NCI-H82 (cell line): ENCODE results near the gene NOD2.
A peak's percentile ranks its signal among the peaks of the same experiment; 100 is the strongest.

ENCODE experiments used
- DNase-seq: peaks from one replicate; lab custom pipeline; 2025; lab: John Stamatoyannopoulos, UW

Gene NOD2

DNA sequence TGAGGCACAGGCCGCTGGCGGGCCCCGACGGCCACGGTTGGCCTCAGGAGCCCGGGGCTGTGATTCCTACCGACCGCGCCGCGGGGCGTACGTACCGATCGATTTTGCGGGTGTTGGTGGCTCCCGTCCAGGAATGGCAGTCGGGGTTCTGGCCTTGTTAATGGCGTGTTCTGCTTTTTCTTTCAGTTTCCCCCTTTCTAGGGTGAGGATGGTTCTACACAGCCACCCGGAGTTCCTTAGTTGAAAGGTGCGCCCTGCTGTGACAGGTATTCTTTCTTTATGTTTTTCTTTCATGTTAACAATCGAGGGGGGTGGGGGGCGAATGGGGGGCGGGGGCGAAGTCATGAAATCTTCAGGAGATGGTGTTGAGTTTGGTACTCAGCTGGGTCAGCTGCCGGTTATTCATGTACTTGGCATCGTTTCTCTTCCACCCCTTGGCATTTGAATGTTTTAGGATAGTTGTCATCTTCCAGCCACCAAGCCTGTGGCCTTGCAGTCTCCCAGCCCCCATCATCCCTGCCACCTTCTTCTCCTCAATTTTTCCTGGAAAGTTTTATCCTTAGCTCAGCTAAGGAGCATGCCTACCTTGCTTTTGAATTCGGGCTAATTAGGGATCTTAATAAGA, 49.3 kb downstream of the NOD2 start:
- peak; percentile 12 for DNase-seq

DNA sequence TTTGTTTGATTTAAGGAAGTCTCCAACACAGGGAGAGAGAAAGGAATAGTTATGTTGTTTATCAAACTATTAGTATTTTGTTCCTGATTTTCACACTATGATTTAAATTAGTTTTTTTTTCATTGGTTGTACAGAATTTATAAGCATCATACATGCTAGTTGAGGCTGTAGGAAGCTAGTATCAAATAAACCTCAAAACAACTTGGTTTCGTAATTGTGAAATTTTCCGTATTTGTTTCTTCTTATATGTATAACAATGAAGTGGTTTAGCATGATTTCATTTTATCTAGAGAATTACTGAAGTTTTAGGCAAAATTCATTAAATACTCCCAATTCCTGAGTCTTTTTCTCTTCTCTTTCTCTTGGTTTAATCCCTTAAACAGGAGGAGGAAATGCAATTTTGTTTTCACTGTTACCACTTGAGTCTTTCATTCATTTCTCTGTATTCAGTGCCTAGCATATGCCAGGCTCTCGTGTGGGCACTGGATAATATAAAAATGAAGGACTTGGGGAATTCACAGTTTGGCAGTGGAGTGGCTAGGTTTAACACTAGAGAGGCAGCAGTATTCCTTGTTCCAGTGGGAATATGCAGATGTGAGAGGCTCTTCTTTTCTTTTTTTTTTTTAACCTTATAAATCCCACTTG, 50.3 kb downstream of the NOD2 start:
- DNase-seq: no peak

DNA sequence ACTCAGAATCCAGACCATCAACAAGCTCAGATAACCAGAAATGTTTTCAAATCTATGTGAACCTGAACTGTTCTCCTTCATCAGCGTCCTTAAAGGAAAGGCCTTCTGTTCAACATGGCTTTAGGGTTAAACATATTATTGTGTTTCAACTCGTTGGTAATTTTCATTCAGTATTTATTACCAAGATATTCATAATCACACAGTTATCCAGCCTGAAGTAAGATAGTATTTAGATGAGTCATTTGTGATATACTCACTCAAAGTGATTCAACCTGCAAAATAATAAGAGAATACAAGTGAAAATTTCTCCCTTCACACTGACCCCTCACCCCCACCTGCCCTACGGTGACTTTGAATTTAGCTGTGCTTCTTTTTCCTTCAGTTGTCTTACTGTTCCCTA, 51.5 kb downstream of the NOD2 start:
- DNase-seq: no peak

DNA sequence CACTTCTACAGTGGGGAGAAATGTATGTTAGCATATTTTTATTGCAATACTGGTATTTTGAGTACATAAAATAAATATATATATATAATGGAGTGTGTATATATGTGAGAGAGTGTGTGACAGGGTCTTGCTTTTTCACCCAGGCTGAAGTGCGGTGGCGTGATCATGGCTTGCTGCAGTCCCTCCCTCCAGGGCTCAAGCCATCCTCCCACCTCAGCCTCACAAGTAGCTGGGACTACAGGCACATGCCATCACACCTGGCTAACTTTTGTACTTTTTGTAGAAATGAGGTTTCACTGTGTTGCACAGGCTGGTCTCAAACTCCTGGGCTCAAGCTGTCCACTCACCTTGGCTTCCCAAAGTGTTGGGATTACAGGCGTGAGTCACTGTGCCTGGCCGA, 52.5 kb downstream of the NOD2 start:
- DNase-seq: no peak

DNA sequence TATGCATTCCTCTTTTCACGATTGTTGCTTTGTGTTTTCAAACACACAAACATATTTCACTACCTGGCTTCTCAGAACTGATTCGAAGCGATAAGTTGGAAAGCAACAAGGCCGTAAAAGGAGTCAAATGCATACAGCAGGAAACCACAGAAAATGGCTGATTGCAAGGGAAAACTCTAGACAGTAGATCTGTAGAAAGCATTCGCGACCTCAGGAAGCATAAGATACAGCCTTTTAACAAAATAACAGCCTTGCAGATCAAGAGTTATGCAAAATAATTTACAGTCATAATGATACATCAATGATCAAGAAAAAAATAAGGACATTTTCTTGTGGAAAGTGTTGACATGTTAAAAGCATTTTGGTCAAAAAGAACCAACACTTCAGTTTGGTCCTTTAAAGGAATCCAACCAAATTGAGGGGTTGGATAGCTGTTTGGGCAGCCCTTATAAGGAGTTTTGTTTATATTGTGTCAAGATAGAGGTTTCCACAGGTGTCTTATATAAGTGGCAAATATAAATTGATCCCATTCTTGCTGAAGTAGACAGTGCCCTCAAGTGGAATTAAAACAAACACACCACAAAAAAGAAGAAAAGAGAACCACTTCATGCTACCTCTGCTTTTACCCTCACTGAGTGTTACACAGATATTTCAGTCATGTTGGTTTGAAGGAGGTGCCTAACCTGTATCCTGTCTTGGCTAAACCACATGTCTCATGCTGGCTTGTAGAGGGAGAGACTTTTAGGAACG, 54.0 kb downstream of the NOD2 start:
- DNase-seq: peak; percentile 16

DNA sequence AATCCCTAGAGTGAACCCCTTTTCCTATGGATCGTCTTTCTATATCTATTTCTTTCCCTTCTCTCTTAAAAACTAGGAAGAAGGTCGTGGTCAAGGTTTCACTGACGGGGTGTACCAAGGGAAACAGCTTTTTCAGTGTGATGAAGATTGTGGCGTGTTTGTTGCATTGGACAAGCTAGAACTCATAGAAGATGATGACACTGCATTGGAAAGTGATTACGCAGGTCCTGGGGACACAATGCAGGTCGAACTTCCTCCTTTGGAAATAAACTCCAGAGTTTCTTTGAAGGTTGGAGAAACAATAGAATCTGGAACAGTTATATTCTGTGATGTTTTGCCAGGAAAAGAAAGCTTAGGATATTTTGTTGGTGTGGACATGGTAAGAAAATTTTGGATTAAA, 58.1 kb downstream of the NOD2 start:
- no peak for DNase-seq

DNA sequence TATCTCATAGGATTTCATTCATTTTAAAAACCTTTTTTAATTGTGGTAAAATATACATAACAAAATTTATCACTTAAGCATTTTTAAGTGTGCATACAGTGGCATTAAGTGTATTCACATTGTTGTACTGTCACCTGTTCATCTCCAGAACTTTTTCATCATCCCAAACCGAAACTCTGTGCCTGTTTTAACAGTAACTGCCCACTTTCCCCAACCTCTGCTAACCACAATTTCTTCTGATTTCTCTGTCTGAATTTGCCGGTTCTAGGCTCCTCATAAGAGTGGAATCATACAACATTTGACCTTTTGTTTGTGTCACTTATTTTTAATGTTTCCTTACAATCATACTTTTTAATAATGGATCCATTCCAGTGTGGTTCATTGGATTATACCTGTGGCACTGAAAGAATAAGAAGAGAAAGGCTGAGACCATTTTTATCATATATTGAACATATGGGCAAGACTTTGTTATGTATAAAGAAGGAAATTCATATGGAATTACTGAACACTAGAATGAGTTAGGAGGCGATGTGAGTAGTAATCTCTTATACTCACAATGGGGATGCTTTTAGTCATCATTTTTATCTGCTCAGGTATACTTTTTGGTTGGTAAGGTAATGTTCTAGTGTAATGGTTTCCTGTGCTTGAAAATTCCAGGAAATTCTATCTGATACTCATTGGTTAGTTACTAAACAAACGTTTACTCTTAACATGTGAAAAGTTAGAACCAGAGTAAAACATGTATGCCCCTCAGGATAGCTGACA, 59.2 kb downstream of the NOD2 start:
- DNase-seq: no peak

DNA sequence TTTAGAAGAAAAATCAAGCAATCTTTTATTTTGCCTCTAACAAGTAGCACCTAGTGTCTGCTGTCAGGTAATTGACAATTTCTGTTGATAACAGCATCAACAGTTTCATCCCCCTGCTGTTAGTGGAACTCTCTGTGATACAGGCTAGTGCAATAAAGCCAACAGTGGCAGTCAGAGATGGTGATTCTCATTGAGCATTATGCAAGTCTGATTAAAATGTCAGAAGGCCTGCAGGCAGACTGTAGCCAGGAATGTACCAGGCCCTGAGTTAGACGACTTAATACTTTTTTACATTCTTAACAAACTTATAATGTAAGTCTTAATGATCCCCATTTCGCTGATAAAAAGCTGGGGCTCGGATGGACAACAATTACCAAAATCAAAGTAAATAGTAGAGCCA, 63.1 kb downstream of the NOD2 start:
- no peak for DNase-seq

DNA sequence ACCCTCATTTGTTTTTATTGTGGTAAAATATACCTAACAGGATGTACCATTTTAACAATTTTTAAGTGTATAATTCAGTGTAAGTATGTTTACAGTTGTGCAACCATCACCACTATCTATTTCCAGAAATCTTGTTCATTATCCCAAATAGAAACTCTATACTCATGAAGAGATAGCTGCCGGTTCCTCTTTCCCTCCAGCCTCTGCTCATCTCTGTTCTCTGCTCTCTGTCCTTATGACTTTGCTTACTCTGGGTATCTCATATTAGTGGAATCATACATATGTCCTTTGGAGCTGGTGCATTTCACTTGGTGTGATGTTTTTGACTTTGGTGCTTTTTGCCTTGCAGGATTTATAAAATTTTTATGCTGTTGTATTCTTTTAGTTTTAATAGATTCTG, 67.9 kb downstream of the NOD2 start:
- no peak for DNase-seq

DNA sequence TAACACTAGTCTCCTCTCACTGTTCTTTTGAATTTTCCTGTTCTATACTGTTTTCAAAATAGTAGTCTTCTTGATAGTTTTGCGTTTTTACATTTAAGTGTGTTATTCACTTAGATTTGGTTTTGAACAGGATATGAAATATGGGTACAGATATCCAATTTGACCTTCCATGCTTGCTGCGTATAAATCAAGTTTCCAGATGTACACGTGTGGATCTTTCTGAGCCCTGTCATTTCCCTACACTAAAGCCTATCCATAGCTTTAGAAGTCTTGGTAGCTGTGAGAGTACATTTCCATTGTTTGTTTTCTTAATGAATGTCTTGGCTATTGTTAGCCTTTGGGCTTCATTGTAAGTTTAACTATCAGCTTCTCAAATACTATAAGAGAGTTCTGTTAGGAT, 68.8 kb downstream of the NOD2 start:
- DNase-seq: no peak

DNA sequence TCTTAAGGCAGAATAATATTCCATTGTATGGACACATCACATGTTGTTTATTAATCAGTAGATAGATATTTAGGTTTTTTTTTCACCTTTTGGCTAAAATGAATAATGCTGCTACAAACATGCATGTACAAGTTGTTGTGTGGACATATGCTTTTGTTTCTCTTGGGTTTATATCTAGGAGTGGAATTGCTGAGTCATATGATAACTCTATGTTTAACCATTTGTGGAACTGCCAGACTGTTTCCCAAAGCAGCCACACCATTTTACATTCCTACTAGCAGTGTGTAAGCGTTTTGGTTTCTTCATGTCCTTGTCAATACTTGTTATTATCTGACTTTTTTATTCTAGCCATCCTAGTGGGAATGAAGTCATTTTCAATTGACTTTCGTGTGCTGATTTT, 69.8 kb downstream of the NOD2 start:
- no peak for DNase-seq

DNA sequence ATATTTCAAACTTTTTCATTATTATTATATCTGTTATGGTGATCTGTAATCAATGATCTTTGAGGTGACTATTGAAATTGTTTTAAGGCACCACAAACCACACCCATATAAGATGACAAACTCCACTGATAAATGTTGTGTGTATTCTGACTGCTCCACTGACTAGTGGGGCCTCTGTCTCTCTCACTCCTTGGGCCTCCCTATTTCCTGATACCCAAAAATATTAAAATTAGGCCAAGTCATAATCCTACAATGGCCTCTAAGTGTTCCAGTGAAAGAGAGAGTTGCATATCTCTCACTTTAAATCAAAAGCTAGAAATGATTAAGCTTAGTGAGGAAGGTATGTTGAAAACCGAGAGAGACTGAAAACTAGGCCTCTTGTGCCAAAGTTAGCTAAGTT, 71.9 kb downstream of the NOD2 start:
- no peak for DNase-seq

DNA sequence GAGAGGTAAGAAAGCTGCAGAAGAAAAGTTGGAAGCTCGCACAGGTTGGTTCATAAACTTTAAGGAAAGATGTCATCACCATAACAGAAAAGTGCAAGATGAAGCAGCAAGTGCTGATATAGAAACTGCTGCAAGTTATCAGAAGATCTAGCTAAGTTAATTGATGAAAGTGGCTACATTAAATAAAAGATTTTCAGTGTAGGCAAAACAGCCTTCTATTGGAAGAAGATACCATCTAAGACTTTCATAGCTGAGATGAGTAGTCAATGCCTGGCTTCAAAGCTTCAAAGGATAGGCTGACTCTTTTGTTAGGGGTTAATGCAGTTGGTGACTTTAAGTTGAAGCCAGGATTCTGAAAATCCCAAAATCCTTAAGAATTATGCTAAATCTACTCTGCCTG, 72.5 kb downstream of the NOD2 start:
- no peak for DNase-seq

DNA sequence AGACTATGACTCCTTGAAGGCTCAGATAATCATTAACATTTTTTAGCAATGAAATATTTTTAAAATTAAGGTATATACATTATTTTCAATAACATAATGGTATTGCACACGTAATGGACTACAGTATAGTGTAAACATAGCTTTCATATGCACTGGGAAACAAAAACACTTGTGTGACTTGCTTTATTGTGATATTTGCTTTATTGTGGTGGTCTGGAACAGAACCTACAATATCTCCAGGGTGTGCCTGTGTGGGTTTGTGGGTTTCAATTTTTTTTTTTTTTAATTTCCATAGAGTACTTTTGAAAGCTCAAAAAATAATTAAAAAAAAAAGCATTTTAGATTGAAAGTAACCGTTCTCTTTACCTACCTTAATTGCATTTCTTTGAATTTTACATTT, 73.8 kb downstream of the NOD2 start:
- DNase-seq: no peak

DNA sequence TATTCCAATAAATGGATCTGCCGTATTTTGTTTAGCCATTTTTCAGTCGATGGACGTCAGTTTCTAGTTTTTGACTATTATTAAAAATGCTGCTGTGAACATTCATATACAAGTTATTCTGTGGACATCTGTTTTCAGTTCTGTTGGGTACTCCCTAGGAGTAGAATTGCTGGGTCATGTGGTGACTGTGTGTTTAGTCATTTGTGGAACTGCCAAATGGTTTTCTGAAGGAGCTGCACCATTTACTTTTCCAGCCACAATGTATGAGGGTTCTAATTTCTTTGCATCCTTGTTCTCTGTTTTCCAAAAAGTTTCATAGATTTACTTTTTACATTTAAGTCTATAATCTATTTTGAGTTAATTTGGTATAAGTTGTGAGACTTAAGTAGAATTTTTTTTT, 78.0 kb downstream of the NOD2 start:
- no peak for DNase-seq

DNA sequence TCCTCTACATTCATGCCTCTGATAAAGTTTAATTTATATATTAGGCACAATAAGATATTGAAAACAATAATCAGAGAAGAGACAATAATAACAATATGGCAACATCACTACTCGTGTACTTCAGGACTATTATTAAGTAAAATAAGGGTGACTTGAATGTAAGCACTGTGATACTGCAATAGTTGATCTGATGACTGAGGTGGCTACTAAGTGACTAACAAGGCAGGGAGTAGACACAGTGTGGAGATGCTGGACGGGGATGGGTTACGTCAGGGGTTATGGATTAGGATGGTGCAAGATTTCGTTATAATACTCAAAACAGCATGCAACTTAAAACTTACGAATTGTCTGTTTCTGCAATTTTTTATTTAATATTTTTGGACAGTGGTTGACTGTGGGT, 81.0 kb downstream of the NOD2 start:
- DNase-seq: no peak

DNA sequence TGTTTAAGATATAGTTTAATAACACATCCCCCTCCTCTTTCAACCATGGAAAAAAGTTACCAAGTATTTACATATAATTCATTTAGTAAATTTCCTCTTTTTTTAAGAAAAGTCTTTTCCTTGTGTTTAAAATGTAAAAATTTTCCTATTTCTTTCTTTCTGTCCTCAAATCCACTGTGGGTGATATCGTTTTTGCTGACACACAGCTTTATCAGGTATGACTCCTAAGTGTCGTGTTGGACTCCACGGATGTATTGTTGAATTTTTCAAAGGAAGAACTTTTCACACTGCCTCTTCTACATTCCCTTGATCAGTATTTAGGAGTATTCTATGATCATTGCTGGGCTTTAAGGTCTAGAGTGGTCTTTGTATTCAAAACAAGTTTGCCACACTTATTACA, 81.6 kb downstream of the NOD2 start:
- no peak for DNase-seq

DNA sequence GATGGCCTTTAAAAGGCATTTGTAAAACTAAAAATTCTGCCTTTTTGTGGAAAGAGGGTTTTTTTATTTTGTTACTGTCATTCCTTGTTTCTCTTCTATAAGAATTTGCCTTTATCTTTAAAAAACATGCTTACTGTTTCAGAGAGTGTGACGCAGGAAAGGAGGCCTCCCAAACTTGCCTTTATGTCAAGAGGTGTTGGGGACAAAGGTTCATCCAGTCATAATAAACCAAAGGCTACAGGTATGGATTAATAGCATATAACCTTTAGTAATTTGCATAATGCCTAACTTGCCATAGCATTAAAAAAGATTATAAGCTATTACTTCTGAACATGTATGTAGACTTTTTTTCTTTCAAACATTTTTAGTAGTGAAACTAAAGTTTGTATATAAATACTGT, 82.6 kb downstream of the NOD2 start:
- no peak for DNase-seq

DNA sequence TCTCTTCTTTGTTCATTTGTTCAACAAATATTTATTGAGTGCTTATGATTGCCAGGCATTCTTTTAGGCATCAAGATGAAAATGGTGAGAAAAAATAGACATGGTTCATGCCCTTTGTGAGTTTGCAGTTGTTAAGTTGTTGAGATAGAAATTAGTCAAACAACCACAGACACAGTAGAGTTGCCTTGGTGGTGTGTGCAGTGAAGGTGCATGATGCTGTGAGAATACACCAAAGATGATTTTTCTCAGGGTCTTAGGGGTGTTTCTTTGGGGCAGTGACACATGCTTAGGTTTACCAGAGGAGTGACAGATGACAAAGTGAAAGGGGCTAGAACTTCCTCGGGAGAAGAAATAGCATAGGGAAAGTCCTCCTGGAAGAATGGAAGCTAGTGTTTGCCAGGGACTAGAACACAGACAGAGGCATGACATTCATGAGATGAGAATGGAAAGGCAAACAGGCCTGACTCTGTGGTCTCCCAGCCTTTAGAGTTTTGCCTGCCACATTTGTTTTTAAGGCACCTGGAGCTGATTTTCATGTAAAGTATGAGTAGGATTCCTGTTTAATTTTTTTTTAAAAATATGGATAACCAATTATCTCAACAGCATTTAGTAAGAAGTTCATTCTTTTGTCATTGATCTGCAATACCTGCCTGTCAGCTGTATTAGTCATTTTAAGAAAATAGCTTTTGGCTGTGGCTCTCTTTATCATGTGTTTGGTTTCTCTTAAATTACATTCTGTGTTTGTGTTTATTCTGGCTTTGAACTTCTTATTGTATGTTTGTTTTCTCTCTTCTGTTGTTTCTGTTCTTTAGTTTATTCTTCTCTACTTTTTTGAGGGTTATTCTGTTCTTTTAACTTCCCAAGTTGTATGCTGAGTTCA, 85.1 kb downstream of the NOD2 start:
- DNase-seq: no peak

DNA sequence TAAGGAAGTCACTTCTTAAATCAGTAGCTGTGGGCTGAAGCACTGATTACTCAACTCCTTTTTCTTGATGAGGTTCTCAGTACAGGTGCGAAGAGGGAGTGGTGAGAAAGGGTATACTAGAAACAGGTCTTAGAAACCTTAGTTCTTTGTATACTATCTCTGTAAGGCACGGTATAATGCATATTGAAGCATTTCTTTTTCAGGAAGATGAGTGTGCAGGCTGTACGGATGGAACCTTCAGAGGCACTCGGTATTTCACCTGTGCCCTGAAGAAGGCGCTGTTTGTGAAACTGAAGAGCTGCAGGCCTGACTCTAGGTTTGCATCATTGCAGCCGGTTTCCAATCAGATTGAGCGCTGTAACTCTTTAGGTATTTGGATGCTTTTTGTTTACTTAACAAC, 87.6 kb downstream of the NOD2 start:
- no peak for DNase-seq

DNA sequence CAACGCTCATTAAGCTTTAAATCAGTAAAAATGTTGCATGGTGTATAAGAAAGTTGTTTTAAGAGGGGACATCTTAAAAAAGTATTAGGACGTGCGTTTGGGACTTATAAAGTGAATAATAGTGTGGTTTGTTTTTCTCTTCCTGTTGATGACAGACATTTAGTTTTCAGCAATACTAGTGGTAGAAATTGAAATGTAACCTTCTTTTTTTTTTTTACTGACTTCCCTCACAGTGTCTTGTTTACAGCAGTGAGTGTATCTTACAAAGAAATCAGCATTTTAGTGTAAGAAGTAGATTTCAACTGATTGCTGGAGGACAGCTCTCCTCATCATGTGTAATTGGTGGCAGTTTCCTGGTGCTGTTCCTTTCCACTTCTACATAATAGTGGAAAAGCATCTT, 88.1 kb downstream of the NOD2 start:
- DNase-seq: no peak
